ENCODE results near the gene ITLN1.
"Not testable (repeated sequence)": the region's sequence is repeated elsewhere in the genome, so short reads cannot be mapped to it uniquely, and the experiment has no call there.

DNA sequence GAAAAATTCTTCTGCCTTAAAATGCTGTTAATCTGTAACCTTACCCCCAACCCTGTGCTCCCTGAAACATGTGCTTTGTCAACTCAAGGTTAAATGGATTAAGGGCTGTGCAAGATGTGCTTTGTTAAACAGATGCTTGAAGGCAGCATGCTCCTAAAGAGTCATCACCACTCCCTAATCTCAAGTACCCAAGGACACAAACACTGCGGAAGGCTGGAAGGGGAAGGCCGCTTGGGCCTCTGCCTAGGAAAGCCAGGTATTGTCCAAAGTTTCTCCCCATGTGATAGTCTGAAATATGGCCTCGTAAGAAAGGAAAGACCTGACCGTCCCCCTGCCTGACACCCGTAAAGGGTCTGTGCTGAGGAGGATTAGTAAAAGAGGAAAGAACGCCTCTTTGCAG, 28.2 kb upstream of the ITLN1 start:
- TF ChIP-seq, protein P1, sequence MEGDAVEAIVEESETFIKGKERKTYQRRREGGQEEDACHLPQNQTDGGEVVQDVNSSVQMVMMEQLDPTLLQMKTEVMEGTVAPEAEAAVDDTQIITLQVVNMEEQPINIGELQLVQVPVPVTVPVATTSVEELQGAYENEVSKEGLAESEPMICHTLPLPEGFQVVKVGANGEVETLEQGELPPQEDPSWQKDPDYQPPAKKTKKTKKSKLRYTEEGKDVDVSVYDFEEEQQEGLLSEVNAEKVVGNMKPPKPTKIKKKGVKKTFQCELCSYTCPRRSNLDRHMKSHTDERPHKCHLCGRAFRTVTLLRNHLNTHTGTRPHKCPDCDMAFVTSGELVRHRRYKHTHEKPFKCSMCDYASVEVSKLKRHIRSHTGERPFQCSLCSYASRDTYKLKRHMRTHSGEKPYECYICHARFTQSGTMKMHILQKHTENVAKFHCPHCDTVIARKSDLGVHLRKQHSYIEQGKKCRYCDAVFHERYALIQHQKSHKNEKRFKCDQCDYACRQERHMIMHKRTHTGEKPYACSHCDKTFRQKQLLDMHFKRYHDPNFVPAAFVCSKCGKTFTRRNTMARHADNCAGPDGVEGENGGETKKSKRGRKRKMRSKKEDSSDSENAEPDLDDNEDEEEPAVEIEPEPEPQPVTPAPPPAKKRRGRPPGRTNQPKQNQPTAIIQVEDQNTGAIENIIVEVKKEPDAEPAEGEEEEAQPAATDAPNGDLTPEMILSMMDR (IDR thresholded peaks at IDR 0.05), result not testable (repeated sequence)
- not testable (repeated sequence) for TF ChIP-seq POLR2A (IDR thresholded peaks at IDR 0.05)

Data from uterus (tissue), 2 donors.